ENCODE measurements around the gene UCP3. TPM values are rescaled to one million over a fixed set of nuclear protein-coding genes. Genes with fewer than 3 reads are reported as not detected.
"Not testable (repeated sequence)": the region's sequence is repeated elsewhere in the genome, so short reads cannot be mapped to it uniquely, and the experiment has no call there.

UCP3 gene
- total RNA-seq, 4 donors from 2014 or later = 1.3 to 7.6 (median 3.1) TPM

GRCh38 chr11:73991471-73992006 lies 17.3 kb downstream of the UCP3 start:
- H3K4me3 ChIP-seq = no peak overlapping the region
- 74 to 80% methylated on average over 1 to 6 of the region's 6 CpGs for WGBS, 2 donors (ENCODE audit: low coverage in 1 of 2)
- intact Hi-C loops (cut with DNase I; ENCODE audit: low total_unique reads) = no loop called here
- H3K27me3 ChIP-seq = no peaks in the 10 kb centered on the region
- no peak overlapping the region for H3K27ac ChIP-seq
- peaks cover 3 to 14% (median 5%) of the 10 kb centered on the region in 4 donors for H3K4me1 ChIP-seq
- in situ Hi-C loops (cut with MboI; ENCODE audit: low pct_ligation_motif_present in 1 of 4, low pct_unique_long_range_greater_than_20kb in 1 of 4, low sequenced_read_pairs in 3 of 4) = no loop called here
- H3K9me3 ChIP-seq = no peaks in the 10 kb centered on the region
- no peak for TF ChIP-seq EP300 (IDR thresholded peaks at IDR 0.05; ENCODE audit: low read depth)
- no peak for TF ChIP-seq CTCF (IDR thresholded peaks at IDR 0.05)
- no peak for TF ChIP-seq POLR2AphosphoS5 (IDR thresholded peaks at IDR 0.05)
- no peak for TF ChIP-seq POLR2A (IDR thresholded peaks at IDR 0.05)
- no peak for DNase-seq
- H3K36me3 ChIP-seq = no peaks in the 10 kb centered on the region

GRCh38 chr11:73990730-73991129 lies 18.2 kb downstream of the UCP3 start:
- H3K4me1 ChIP-seq = peaks cover 0 to 6% (median 0%) of the 10 kb centered on the region in 4 donors
- TF ChIP-seq CTCF (IDR thresholded peaks at IDR 0.05) (no peak), POLR2AphosphoS5 (IDR thresholded peaks at IDR 0.05) (no peak), EP300 (IDR thresholded peaks at IDR 0.05; ENCODE audit: low read depth) (no peak)
- in situ Hi-C loops (cut with MboI; ENCODE audit: low pct_ligation_motif_present in 1 of 4, low pct_unique_long_range_greater_than_20kb in 1 of 4, low sequenced_read_pairs in 3 of 4) = no loop called here
- 80 to 84% methylated on average over 1 to 2 of the region's 2 CpGs for WGBS, 2 donors (ENCODE audit: low coverage in 1 of 2)
- no peak overlapping the region for H3K27ac ChIP-seq
- H3K27me3 ChIP-seq = no peaks in the 10 kb centered on the region
- no peak overlapping the region for H3K4me3 ChIP-seq
- H3K36me3 ChIP-seq = no peaks in the 10 kb centered on the region
- no peaks in the 10 kb centered on the region for H3K9me3 ChIP-seq
- DNase-seq = no peak
- intact Hi-C loops (cut with DNase I; ENCODE audit: low total_unique reads) = no loop called here

GRCh38 chr11:73989156-73989555 lies 19.7 kb downstream of the UCP3 start:
- Histone ChIP-seq H3K27me3 (no peaks in the 10 kb centered on the region), H3K36me3 (no peaks in the 10 kb centered on the region), H3K27ac (no peak overlapping the region), H3K4me3 (no peak overlapping the region), H3K9me3 (no peaks in the 10 kb centered on the region), H3K4me1 (peaks cover 0 to under 1% (median under 1%) of the 10 kb centered on the region in 4 donors)
- in situ Hi-C loops (cut with MboI; ENCODE audit: low pct_ligation_motif_present in 1 of 4, low pct_unique_long_range_greater_than_20kb in 1 of 4, low sequenced_read_pairs in 3 of 4) (no loop called here), intact Hi-C loops (cut with DNase I; ENCODE audit: low total_unique reads) (no loop called here)
- TF ChIP-seq POLR2AphosphoS5 (IDR thresholded peaks at IDR 0.05) (no peak), POLR2A (IDR thresholded peaks at IDR 0.05) (no peak), CTCF (IDR thresholded peaks at IDR 0.05) (no peak), EP300 (IDR thresholded peaks at IDR 0.05; ENCODE audit: low read depth) (no peak)
- no peak for DNase-seq
- 85 to 92% methylated on average over 6 of the region's 6 CpGs for WGBS, 2 donors (ENCODE audit: low coverage in 1 of 2)

- WGBS, 2 donors (ENCODE audit: low coverage in 1 of 2) = 79 to 92% methylated on average over 7 of the region's 7 CpGs
- in situ Hi-C loops (cut with MboI; ENCODE audit: low pct_ligation_motif_present in 1 of 4, low pct_unique_long_range_greater_than_20kb in 1 of 4, low sequenced_read_pairs in 3 of 4) = no loop called here
- Histone ChIP-seq H3K4me1 (peaks cover 0 to 9% (median 7%) of the 10 kb centered on the region in 4 donors), H3K27me3 (no peaks in the 10 kb centered on the region), H3K4me3 (no peak overlapping the region), H3K36me3 (no peaks in the 10 kb centered on the region), H3K27ac (no peak overlapping the region), H3K9me3 (no peaks in the 10 kb centered on the region)
- TF ChIP-seq POLR2A (IDR thresholded peaks at IDR 0.05) (no peak), POLR2AphosphoS5 (IDR thresholded peaks at IDR 0.05) (no peak), EP300 (IDR thresholded peaks at IDR 0.05; ENCODE audit: low read depth) (no peak), CTCF (IDR thresholded peaks at IDR 0.05) (no peak)
- DNase-seq = no peak
- intact Hi-C loops (cut with DNase I; ENCODE audit: low total_unique reads) = no loop called here
These were observed 20.7 kb downstream of the UCP3 start for GRCh38 chr11:73988227-73988626.

- in situ Hi-C loops (cut with MboI; ENCODE audit: low pct_ligation_motif_present in 1 of 4, low pct_unique_long_range_greater_than_20kb in 1 of 4, low sequenced_read_pairs in 3 of 4); H3K36me3 ChIP-seq; H3K4me3 ChIP-seq; H3K27ac ChIP-seq; intact Hi-C loops (cut with DNase I; ENCODE audit: low total_unique reads); H3K9me3 ChIP-seq; DNase-seq; H3K27me3 ChIP-seq: not testable (repeated sequence)
- WGBS, 2 donors (ENCODE audit: low coverage in 1 of 2) = 93 to 94% methylated on average over 2 to 4 of the region's 4 CpGs
- peaks cover 0 to 24% (median 18%) of the 10 kb centered on the region in 4 donors for H3K4me1 ChIP-seq
These were observed 23.2 kb downstream of the UCP3 start for GRCh38 chr11:73985661-73986060.
